IMR-90 (cell line): ENCODE measurements around the gene TNFSF9. TPM values are rescaled to one million over a fixed set of nuclear protein-coding genes. Genes with fewer than 3 reads are reported as not detected.

Experiments used
- ATAC-seq: fragments of 200-7000 bp; cut with Tn5 transposase; 2 replicates; pipeline ENCODE4 v1.9.1; 2020; ENCODE audit warnings: low read depth, mild to moderate bottlenecking, moderate library complexity
- BruUV-seq: library from RNA; stranded (reverse); fragments of 400-500 nt; replicated peaks from 2 replicates; lab custom pipeline; 2021; lab: Mats Ljungman, UMichigan
- CTCF ChIA-PET: fragments of 300-600 bp; formaldehyde crosslinking; extraction: SDS; loops from one replicate; lab custom pipeline; 2021; ENCODE audit warnings: antibody characterized with exemption; lab: Yijun Ruan, JAX
- POLR2A ChIA-PET: fragments of 300-600 bp; sonication (Branson Sonifier 250); formaldehyde crosslinking; loops from one replicate; lab custom pipeline; 2022; ENCODE audit warnings: antibody characterized with exemption; ENCODE audit not compliant: unreplicated experiment; lab: Charles Lee
- DNase-seq: peaks from one replicate; pipeline ENCODE4 v3.0.0; 2013
- H2AFZ ChIP-seq: replicated peaks from 2 replicates; pipeline ENCODE3; 2013; ENCODE audit warnings: low read length, mild to moderate bottlenecking; ENCODE audit not compliant: poor library complexity
- H2AK5ac ChIP-seq: 2 replicates; pipeline ENCODE4 v1.6.1; 2013; ENCODE audit warnings: low read depth, low read length, inconsistent platforms
- H2AK9ac ChIP-seq: replicated peaks from 2 replicates; pipeline ENCODE3; 2013; ENCODE audit warnings: mild to moderate bottlenecking, low read depth, low read length, moderate library complexity; ENCODE audit not compliant: poor library complexity
- H2BK120ac ChIP-seq: 2 replicates; pipeline ENCODE4 v1.6.1; 2013; ENCODE audit warnings: low read depth, low read length, inconsistent platforms
- H2BK15ac ChIP-seq: 3 replicates; pipeline ENCODE4 v1.6.1; 2013; ENCODE audit warnings: low read depth, low read length, inconsistent platforms
- H2BK20ac ChIP-seq: 2 replicates; pipeline ENCODE4 v1.6.1; 2013; ENCODE audit warnings: low read depth, mild to moderate bottlenecking, inconsistent platforms, low read length, moderate library complexity
- H2BK5ac ChIP-seq: 2 replicates; pipeline ENCODE4 v1.6.1; 2013; ENCODE audit warnings: mild to moderate bottlenecking, low read depth, low read length, inconsistent platforms; ENCODE audit not compliant: poor library complexity, severe bottlenecking
- H3K14ac ChIP-seq: replicated peaks from 2 replicates; pipeline ENCODE4 v1.6.1; 2013; ENCODE audit warnings: low read depth, low read length, inconsistent platforms
- H3K18ac ChIP-seq: 2 replicates; pipeline ENCODE4 v1.6.1; 2013; ENCODE audit warnings: low read depth, low read length, control low read depth
- H3K23ac ChIP-seq: 2 replicates; pipeline ENCODE4 v1.6.1; 2013; ENCODE audit warnings: low read depth, low read length, inconsistent platforms
- H3K27ac ChIP-seq: 2 replicates; pipeline ENCODE4 v1.5.1; 2013; ENCODE audit warnings: mild to moderate bottlenecking, control low read depth, low read length; ENCODE audit not compliant: insufficient read depth
- H3K27me3 ChIP-seq: 2 replicates; pipeline ENCODE4 v1.6.1; 2013; ENCODE audit warnings: low read length; ENCODE audit not compliant: control insufficient read depth, insufficient read depth
- H3K36me3 ChIP-seq: 2 replicates; pipeline ENCODE4 v1.6.1; 2013; ENCODE audit warnings: low read length, mixed read lengths; ENCODE audit not compliant: control insufficient read depth, insufficient read depth
- H3K4ac ChIP-seq: 2 replicates; pipeline ENCODE4 v1.6.1; 2013; ENCODE audit warnings: low read depth, low read length, inconsistent platforms
- H3K4me1 ChIP-seq: 2 replicates; pipeline ENCODE4 v1.6.1; 2013; ENCODE audit warnings: low read length, mixed read lengths; ENCODE audit not compliant: control insufficient read depth, insufficient read depth
- H3K4me2 ChIP-seq: 2 replicates; pipeline ENCODE4 v1.6.1; 2013; ENCODE audit warnings: low read depth, mild to moderate bottlenecking, control low read depth, low read length, moderate library complexity
- H3K4me3 ChIP-seq: 2 replicates; pipeline ENCODE4 v1.5.1; 2013; ENCODE audit warnings: low read depth, mild to moderate bottlenecking, control low read depth, low read length, moderate library complexity; ENCODE audit not compliant: insufficient read depth
- H3K56ac ChIP-seq: 2 replicates; pipeline ENCODE4 v1.6.1; 2013; ENCODE audit warnings: low read length, inconsistent platforms; ENCODE audit not compliant: insufficient read depth; ENCODE audit errors: extremely low read depth
- H3K79me1 ChIP-seq, 2 experiments: 2 replicates each; pipeline ENCODE4 v1.6.1; 2013; ENCODE audit warnings: low read length in 2 of 2, inconsistent platforms in 1 of 2, low read depth in 1 of 2
- H3K9ac ChIP-seq: 2 replicates; pipeline ENCODE4 v1.6.1; 2013; ENCODE audit warnings: low read depth, low read length, control low read depth
- H3K9me1 ChIP-seq: 2 replicates; pipeline ENCODE4 v1.6.1; 2013; ENCODE audit warnings: low read length, inconsistent platforms; ENCODE audit not compliant: insufficient read depth
- H3K9me3 ChIP-seq: 2 replicates; pipeline ENCODE4 v1.6.1; 2013; ENCODE audit warnings: low read length; ENCODE audit not compliant: control insufficient read depth, insufficient read depth
- H4K20me1 ChIP-seq: 2 replicates; pipeline ENCODE4 v1.6.1; 2013; ENCODE audit warnings: low read length, inconsistent platforms; ENCODE audit not compliant: insufficient read depth
- H4K5ac ChIP-seq: 2 replicates; pipeline ENCODE4 v1.6.1; 2013; ENCODE audit warnings: mild to moderate bottlenecking, low read depth, low read length, control low read depth
- H4K8ac ChIP-seq, 2 experiments: 2 replicates each; pipeline ENCODE4 v1.6.1; 2013; ENCODE audit warnings: low read depth in 2 of 2, low read length in 2 of 2, control low read depth in 1 of 2, inconsistent platforms in 1 of 2
- H4K91ac ChIP-seq: 2 replicates; pipeline ENCODE4 v1.6.1; 2013; ENCODE audit warnings: low read depth, low read length, inconsistent platforms; ENCODE audit not compliant: insufficient read depth
- BHLHE40 ChIP-seq: fragments of 150-350 bp; IDR thresholded peaks from 2 replicates; pipeline ENCODE4 v1.6.1; 2016; ENCODE audit warnings: mild to moderate bottlenecking, low read depth, low read length
- CEBPB ChIP-seq: IDR thresholded peaks from 2 replicates; pipeline ENCODE4 v1.6.1; 2012; ENCODE audit warnings: low read depth, low read length, improper control_type of control experiment
- CHD1 ChIP-seq: IDR thresholded peaks from 2 replicates; pipeline ENCODE4 v1.6.1; 2012; ENCODE audit warnings: low read depth, low read length, improper control_type of control experiment
- CTCF ChIP-seq: conservative IDR thresholded peaks from 2 replicates; pipeline ENCODE4 v1.5.1; 2012; ENCODE audit warnings: mild to moderate bottlenecking, low read depth, low read length, improper control_type of control experiment
- MAFK ChIP-seq: IDR thresholded peaks from 2 replicates; pipeline ENCODE4 v1.6.1; 2012; ENCODE audit warnings: low read depth, low read length, improper control_type of control experiment
- MAZ ChIP-seq: IDR thresholded peaks from 2 replicates; pipeline ENCODE4 v1.6.1; 2012; ENCODE audit warnings: low read depth, mild to moderate bottlenecking, low read length, improper control_type of control experiment, moderate library complexity, borderline replicate concordance
- MXI1 ChIP-seq: IDR thresholded peaks from 2 replicates; pipeline ENCODE4 v1.6.1; 2012; ENCODE audit warnings: low read depth, mild to moderate bottlenecking, low read length, moderate library complexity, borderline replicate concordance
- NFE2L2 ChIP-seq: fragments of 150-350 bp; IDR thresholded peaks from 2 replicates; pipeline ENCODE4 v1.6.1; 2016; ENCODE audit warnings: low read depth, mild to moderate bottlenecking, low read length
- POLR2A ChIP-seq: IDR thresholded peaks from 2 replicates; pipeline ENCODE4 v1.6.1; 2012; ENCODE audit warnings: mild to moderate bottlenecking, low read depth, low read length
- RCOR1 ChIP-seq: IDR thresholded peaks from 2 replicates; pipeline ENCODE4 v1.6.1; 2012; ENCODE audit warnings: mild to moderate bottlenecking, low read length, improper control_type of control experiment; ENCODE audit not compliant: insufficient replicate concordance
- RFX5 ChIP-seq: IDR thresholded peaks from 2 replicates; pipeline ENCODE4 v1.8.0; 2012; ENCODE audit warnings: low read depth, mild to moderate bottlenecking, low read length, moderate library complexity
- USF2 ChIP-seq: fragments of 150-350 bp; IDR thresholded peaks from 2 replicates; pipeline ENCODE4 v1.6.1; 2017; ENCODE audit warnings: mild to moderate bottlenecking, antibody characterized with exemption, low read length, low read depth
- WGBS, 2 experiments: methylation state at CpG; one replicate each; pipeline versions ENCODE4 v1.1.5 to v1.1.7; 2013; ENCODE audit warnings: missing lambda C conversion rate in 2 of 2; ENCODE audit not compliant: insufficient read length in 1 of 2; ENCODE audit errors: extremely low coverage in 2 of 2; 5-methylcytosine and 5-hydroxymethylcytosine counted together
- dilution Hi-C: fragments of 300-500 bp; cut with HindIII; formaldehyde crosslinking; loops from one replicate; pipeline ENCODE4 v1.14.3; 2018; ENCODE audit warnings: low sequenced_read_pairs; ENCODE audit not compliant: unreplicated experiment
- in situ Hi-C: fragments of 300-500 bp; cut with MboI; formaldehyde crosslinking; loops from 3 replicates; pipeline ENCODE4 v1.14.3; 2019; ENCODE audit warnings: low sequenced_read_pairs, inconsistent platforms, mixed read lengths
- intact Hi-C: fragments of 100-400 bp; cut with micrococcal nuclease; formaldehyde crosslinking; loops from 2 replicates; pipeline ENCODE4 v1.10.0; 2022
- polyA plus RNA-seq, 3 experiments: library from polyadenylated mRNA; depleted of rRNA; stranded (reverse); fragments of >200 nt; gene quantifications; 2 replicates each; pipeline ENCODE4 v1.2.3, GENCODE V29; 2012; ENCODE audit warnings: low replicate concordance in 1 of 3
- total RNA-seq: library from RNA; depleted of rRNA; stranded (reverse); fragments of >200 nt; gene quantifications from 2 replicates; pipeline ENCODE4 v1.2.3, GENCODE V29; 2012

TNFSF9 gene
- total and polyA plus RNA-seq, 2 of the 4 experiments (the other 2 are of a cell fraction): 0.10 TPM; not detected in 1

GRCh38 chr19:6539514-6539913, 8.7 kb downstream of the TNFSF9 start:
- Histone ChIP-seq H2BK120ac (no peak overlapping the region), H3K56ac (no peak overlapping the region), H2BK15ac (no peak overlapping the region), H2AK5ac (no peak overlapping the region), H3K4me2 (no peak overlapping the region), H3K27me3 (no peaks in the 10 kb centered on the region), H3K9me1 (no peaks in the 10 kb centered on the region), H3K27ac (no peak overlapping the region), H2AFZ (no peak overlapping the region), H3K9me3 (peaks cover 7% of the 10 kb centered on the region; the same call in 1 of the 2 replicates), H4K8ac (no peak overlapping the region), H2BK20ac (no peak overlapping the region), H4K5ac (no peak overlapping the region), H3K79me1 (no peaks in the 10 kb centered on the region), H3K4me3 (no peak overlapping the region), H3K4ac (no peak overlapping the region), H3K36me3 (no peaks in the 10 kb centered on the region), H2BK5ac (no peak overlapping the region), H3K23ac (no peak overlapping the region), H3K9ac (no peak overlapping the region), H4K91ac (no peak overlapping the region), H3K18ac (no peak overlapping the region), H3K4me1 (no peaks in the 10 kb centered on the region), H3K14ac (no peak overlapping the region), H4K20me1 (no peaks in the 10 kb centered on the region), H2AK9ac (no peak overlapping the region)
- no peak for DNase-seq
- POLR2A ChIA-PET: no interaction called here
- no peak for ATAC-seq
- no TSS peak for BruUV-seq
- intact Hi-C loops (no loop called here), dilution Hi-C loops (no loop called here), in situ Hi-C loops (no loop called here)
- 20% methylated on average over 1 of the region's 6 CpGs; no CpG with 5 or more reads in 1 of the 2 experiments for WGBS, 2 experiments
- CTCF ChIA-PET: interaction anchor here (0.6 kb wide), 2 partner anchors 143 to 324 kb away, joined by 4 to 6 read pairs; no protein-coding TSS in a partner anchor
- TF ChIP-seq CTCF (no peak), POLR2A (no peak), MXI1 (no peak), USF2 (no peak), CEBPB (no peak), RCOR1 (no peak), NFE2L2 (no peak), RFX5 (no peak), MAFK (no peak), MAZ (no peak), CHD1 (no peak), BHLHE40 (no peak)
